GM13976 (cell line): ENCODE measurements around the gene RSPO4.

ENCODE experiments used
- DNase-seq: peaks from one replicate; pipeline ENCODE4 v3.0.0; 2012; ENCODE audit warnings: low spot score
- in situ Hi-C: fragments of 300-500 bp; cut with MboI; formaldehyde crosslinking; loops from one replicate; pipeline ENCODE4 v1.12.0; 2022; ENCODE audit warnings: low sequenced_read_pairs, mixed read lengths, inconsistent platforms; ENCODE audit not compliant: unreplicated experiment
- TF ChIP-seq, protein P1 (sequence below): IDR thresholded peaks from 2 replicates; pipeline ENCODE4 v1.5.1; 2012; ENCODE audit warnings: borderline replicate concordance, mild to moderate bottlenecking; ENCODE audit not compliant: insufficient read depth; ENCODE audit errors: extremely low read depth, missing control alignments, control extremely low read depth

Gene RSPO4

DNA sequence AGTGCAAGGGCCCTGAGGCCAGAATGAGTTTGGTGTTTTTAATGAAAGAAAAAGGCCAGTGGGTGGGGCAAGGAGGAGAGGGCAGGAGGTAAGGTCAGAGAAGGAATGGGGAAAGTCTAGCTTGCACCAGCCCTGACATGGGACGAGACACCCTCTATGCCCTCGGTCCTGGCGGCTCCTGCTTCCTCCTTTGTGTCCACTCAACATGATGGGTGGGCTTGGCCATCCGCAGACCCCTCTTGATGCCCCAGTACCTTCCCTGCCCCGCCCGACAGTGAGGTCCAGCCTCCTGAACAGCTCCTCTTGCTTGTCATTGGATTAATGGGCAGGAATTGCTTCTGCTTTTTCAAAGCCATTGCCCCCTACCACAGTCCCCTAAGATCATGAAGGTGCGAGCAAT, 52.4 kb downstream of the RSPO4 start:
- DNase-seq: no peak
- in situ Hi-C loops: no loop called here
- TF ChIP-seq, protein P1, sequence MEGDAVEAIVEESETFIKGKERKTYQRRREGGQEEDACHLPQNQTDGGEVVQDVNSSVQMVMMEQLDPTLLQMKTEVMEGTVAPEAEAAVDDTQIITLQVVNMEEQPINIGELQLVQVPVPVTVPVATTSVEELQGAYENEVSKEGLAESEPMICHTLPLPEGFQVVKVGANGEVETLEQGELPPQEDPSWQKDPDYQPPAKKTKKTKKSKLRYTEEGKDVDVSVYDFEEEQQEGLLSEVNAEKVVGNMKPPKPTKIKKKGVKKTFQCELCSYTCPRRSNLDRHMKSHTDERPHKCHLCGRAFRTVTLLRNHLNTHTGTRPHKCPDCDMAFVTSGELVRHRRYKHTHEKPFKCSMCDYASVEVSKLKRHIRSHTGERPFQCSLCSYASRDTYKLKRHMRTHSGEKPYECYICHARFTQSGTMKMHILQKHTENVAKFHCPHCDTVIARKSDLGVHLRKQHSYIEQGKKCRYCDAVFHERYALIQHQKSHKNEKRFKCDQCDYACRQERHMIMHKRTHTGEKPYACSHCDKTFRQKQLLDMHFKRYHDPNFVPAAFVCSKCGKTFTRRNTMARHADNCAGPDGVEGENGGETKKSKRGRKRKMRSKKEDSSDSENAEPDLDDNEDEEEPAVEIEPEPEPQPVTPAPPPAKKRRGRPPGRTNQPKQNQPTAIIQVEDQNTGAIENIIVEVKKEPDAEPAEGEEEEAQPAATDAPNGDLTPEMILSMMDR: no peak

DNA sequence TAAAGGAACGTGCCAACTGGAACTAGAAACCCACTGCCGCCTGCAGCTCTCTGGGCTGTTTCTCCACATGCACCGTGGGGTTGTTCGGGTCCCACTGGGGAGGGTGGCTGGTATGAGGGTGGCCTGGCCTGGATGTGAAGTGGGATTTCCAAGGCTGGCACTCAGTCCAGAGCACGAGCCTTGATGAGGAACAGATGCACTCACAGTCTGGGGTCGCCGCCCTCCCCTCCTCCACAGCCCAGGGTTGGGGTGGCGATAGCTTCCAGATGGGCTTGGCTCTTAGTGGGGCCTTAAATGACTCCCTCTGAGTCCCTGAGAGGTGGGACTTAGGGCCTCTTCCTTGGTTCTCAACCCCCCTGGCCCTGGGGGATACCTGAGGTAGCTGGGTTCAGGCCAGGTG, 55.3 kb downstream of the RSPO4 start:
- in situ Hi-C loops: no loop called here
- DNase-seq: no peak
- TF ChIP-seq, protein P1: no peak

DNA sequence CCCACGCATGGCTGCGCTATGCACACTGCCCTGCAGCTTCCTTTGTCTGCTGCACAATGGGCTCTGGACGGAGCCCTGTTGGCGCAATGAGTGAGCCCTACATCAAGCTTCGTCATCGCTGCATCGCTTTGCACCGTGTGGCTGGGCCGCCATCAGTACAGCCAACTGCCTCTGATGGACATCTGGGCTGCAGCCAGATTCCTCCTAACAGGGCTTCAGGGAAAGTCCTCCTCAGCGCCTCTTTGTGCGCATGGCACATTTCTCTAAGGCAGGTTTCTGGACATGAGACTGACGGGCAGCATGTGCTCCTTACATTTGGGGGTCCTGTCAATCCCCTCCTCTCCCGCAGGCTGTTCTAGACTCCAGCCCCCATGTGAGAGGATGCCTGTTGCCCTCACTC, 56.3 kb downstream of the RSPO4 start:
- no peak for DNase-seq
- TF ChIP-seq, protein P1: no peak
- in situ Hi-C loops: no loop called here

DNA sequence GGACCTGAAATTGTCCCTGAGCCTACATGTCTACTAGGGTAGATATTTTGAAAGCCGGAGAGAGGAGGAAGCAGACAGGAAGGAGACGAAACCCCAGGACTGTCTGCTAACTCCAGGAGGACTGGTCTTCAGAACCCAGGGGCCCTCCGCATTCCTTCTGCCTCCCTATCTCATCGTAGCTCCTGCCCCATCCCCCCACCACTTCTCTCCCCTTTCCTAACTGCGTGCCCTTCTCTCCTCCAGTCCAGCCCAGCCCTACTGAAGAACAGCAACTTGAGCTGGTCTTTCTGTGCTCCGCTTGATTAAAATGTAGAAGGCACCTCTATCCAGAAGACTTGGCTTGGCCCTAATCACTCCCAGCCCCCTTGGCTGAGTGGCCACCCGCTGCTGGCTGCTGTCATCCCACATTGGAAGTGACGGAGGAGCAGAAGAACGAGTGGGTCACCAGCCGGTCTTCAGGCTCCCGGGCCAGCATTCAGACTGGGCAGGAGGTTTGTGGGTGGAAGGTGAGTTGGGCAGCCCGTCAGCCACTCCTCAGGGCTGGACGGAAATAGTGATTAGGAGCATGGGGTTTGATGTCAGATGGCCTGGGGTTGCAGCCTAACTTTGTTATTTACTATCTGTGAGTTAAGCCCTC, 57.2 kb downstream of the RSPO4 start:
- in situ Hi-C loops: no loop called here
- no peak for DNase-seq
- TF ChIP-seq, protein P1: no peak

DNA sequence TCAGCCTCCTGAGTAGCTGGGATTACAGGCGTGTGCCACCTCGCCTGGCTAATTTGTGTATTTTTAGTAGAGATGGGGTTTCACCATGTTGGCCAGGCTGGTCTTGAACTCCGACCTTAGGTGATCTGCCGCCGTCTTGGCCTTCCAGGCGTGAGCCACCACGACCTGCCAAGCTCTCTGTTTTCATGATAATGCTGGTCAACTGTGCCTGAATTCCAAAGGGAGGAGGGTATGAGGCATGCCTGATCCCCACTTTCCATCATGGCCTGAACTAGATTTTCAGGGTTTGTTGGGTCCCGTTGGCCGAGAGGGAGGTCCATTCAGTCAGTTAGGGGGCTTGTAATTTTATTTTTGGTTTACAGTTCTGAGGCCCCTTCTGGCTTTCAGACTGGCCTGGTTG, 58.0 kb downstream of the RSPO4 start:
- TF ChIP-seq, protein P1: no peak
- in situ Hi-C loops: no loop called here
- no peak for DNase-seq

DNA sequence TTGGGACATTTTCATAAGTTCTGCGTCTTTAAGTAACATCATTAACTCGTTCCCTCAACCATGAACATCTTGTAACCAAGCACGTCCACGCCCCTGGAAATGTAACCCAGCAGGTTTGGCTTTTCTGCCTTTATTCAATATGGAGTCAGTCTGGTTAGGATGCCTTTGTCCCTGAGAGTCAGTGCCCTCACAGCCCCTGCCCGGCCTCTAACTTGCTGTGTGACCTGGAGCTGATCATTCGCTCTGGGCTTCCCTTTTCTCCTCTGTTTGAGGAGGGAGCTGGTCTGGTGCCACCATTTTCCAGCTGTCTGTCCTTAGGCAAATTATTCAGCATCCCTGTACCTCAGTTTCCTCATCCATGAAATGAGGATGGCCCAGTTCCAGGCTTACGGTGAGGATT, 59.5 kb downstream of the RSPO4 start:
- TF ChIP-seq, protein P1: no peak
- DNase-seq: no peak
- in situ Hi-C loops: no loop called here
